Hepatocyte (in vitro differentiated cells): ENCODE results near the gene MAPK13.

Experiments
- CTCF ChIP-seq: fragments of 200-600 bp; sonication (generic); IDR thresholded peaks from 2 replicates; pipeline ENCODE4 v1.5.1; 2016; ENCODE audit warnings: antibody characterized with exemption, mild to moderate bottlenecking; ENCODE audit not compliant: poor library complexity
- EZH2 ChIP-seq: fragments of 200-600 bp; sonication (generic); IDR thresholded peaks from 2 replicates; pipeline ENCODE4 v1.6.1; 2016; ENCODE audit warnings: antibody characterized with exemption, mild to moderate bottlenecking, borderline replicate concordance
- EZH2phosphoT487 ChIP-seq: fragments of 200-600 bp; sonication (generic); IDR thresholded peaks from one replicate; pipeline ENCODE4 v1.6.1; 2018; ENCODE audit warnings: antibody characterized with exemption, mild to moderate bottlenecking, low read depth, moderate library complexity; ENCODE audit not compliant: unreplicated experiment, severe bottlenecking

- TF ChIP-seq CTCF (no peak), EZH2 (no peak), EZH2phosphoT487 (no peak)
These were observed 1.4 kb downstream of the MAPK13 start for GRCh38 chr6:36131511-36132245.
